Transverse colon (tissue), 3 donors: ENCODE results near the gene PDAP1.

Experiments
- CTCF ChIP-seq, 5 experiments: fragments of 200-600 bp in 3 of 5; fragments of 450-650 bp in 2 of 5; sonication (generic) in 3 of 5; IDR thresholded peaks; 1 replicate in 2 of 5; 2 replicates in 3 of 5; pipeline ENCODE4 v1.5.1; 2016 to 2017; ENCODE audit warnings: antibody characterized with exemption in 5 of 5, inconsistent platforms in 3 of 5, mild to moderate bottlenecking in 2 of 5, moderate library complexity in 1 of 5
- POLR2A ChIP-seq: fragments of 450-650 bp; IDR thresholded peaks from one replicate; pipeline ENCODE4 v1.6.1; 2016; ENCODE audit warnings: antibody characterized with exemption, mild to moderate bottlenecking, moderate library complexity

- no peak for TF ChIP-seq CTCF (IDR thresholded peaks at IDR 0.05)
- no peak for TF ChIP-seq POLR2A
Observed at GRCh38 chr7:99394188-99394502, 14.3 kb downstream of the PDAP1 start.
